A549 (cell line): ENCODE results near the gene SPECC1L.

Source experiments
- BHLHE40 ChIP-seq: IDR thresholded peaks from 2 replicates; pipeline ENCODE4 v1.6.1; 2012; ENCODE audit warnings: low read depth, low read length, inconsistent platforms
- EHMT2 ChIP-seq: fragments of 200-600 bp; sonication (generic); IDR thresholded peaks from 2 replicates; pipeline ENCODE4 v1.6.1; 2016; ENCODE audit warnings: antibody characterized with exemption, low read depth, mild to moderate bottlenecking, moderate library complexity
- KDM1A ChIP-seq: fragments of 200-600 bp; sonication (generic); IDR thresholded peaks from 2 replicates; pipeline ENCODE4 v1.6.1; 2016; ENCODE audit warnings: low read depth, mild to moderate bottlenecking
- MAZ ChIP-seq: fragments of 150-350 bp; IDR thresholded peaks from 2 replicates; pipeline ENCODE4 v1.6.1; 2014; ENCODE audit warnings: antibody characterized with exemption, low read depth, low read length, borderline replicate concordance
- POLR2A ChIP-seq: IDR thresholded peaks from 2 replicates; pipeline ENCODE4 v1.6.1; 2012; ENCODE audit warnings: mild to moderate bottlenecking, low read length
- RCOR1 ChIP-seq: fragments of 150-350 bp; IDR thresholded peaks from 2 replicates; pipeline ENCODE4 v1.6.1; 2014; ENCODE audit warnings: antibody characterized with exemption, low read length, low read depth
- TF ChIP-seq, protein P1 (sequence below): fragments of 450-650 bp; IDR thresholded peaks from 2 replicates; pipeline ENCODE4 v1.6.1; 2014; ENCODE audit warnings: antibody characterized with exemption
- TF ChIP-seq, protein P2 (sequence below): IDR thresholded peaks from 2 replicates; pipeline ENCODE4 v1.6.1; 2012
- TF ChIP-seq, protein P3 (sequence below): fragments of >200 bp; sonication (Bioruptor Twin); formaldehyde crosslinking; IDR thresholded peaks from 3 replicates; pipeline ENCODE4 v1.5.1; 2016
- TF ChIP-seq, protein P4 (sequence below): IDR thresholded peaks from 2 replicates; pipeline ENCODE4 v1.6.1; 2012; ENCODE audit warnings: low read depth, borderline replicate concordance

DNA sequence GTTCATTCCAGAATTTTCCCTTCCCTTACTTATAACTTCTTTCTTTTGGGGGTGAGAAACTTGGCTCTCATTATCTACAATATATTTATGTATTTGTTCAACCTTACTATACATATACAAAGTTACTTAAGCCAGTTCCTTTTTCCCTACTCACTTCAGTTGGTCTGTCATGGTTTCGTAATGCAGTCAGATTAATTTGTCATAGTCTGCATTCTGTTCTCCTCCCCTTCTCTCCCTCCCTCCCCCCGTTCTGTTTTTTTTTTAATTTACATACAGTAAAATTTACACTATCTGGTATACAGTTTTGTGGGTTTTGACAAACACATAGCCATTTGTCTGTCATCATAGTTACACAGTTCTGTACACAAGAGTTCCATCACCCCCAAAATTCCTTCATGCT is 84.9 kb downstream of the SPECC1L start:
- TF ChIP-seq MAZ (no peak), BHLHE40 (no peak), POLR2A (no peak), RCOR1 (no peak), KDM1A (no peak), EHMT2 (no peak)
- TF ChIP-seq, protein P1, sequence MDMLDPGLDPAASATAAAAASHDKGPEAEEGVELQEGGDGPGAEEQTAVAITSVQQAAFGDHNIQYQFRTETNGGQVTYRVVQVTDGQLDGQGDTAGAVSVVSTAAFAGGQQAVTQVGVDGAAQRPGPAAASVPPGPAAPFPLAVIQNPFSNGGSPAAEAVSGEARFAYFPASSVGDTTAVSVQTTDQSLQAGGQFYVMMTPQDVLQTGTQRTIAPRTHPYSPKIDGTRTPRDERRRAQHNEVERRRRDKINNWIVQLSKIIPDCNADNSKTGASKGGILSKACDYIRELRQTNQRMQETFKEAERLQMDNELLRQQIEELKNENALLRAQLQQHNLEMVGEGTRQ: no peak
- TF ChIP-seq, protein P2, sequence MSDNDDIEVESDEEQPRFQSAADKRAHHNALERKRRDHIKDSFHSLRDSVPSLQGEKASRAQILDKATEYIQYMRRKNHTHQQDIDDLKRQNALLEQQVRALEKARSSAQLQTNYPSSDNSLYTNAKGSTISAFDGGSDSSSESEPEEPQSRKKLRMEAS: no peak
- TF ChIP-seq, protein P3, sequence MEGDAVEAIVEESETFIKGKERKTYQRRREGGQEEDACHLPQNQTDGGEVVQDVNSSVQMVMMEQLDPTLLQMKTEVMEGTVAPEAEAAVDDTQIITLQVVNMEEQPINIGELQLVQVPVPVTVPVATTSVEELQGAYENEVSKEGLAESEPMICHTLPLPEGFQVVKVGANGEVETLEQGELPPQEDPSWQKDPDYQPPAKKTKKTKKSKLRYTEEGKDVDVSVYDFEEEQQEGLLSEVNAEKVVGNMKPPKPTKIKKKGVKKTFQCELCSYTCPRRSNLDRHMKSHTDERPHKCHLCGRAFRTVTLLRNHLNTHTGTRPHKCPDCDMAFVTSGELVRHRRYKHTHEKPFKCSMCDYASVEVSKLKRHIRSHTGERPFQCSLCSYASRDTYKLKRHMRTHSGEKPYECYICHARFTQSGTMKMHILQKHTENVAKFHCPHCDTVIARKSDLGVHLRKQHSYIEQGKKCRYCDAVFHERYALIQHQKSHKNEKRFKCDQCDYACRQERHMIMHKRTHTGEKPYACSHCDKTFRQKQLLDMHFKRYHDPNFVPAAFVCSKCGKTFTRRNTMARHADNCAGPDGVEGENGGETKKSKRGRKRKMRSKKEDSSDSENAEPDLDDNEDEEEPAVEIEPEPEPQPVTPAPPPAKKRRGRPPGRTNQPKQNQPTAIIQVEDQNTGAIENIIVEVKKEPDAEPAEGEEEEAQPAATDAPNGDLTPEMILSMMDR: no peak
- TF ChIP-seq, protein P4, sequence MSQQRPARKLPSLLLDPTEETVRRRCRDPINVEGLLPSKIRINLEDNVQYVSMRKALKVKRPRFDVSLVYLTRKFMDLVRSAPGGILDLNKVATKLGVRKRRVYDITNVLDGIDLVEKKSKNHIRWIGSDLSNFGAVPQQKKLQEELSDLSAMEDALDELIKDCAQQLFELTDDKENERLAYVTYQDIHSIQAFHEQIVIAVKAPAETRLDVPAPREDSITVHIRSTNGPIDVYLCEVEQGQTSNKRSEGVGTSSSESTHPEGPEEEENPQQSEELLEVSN: no peak
